SU-DHL-6 (cell line): Measurements from ENCODE around the gene TMPRSS13.

ENCODE experiments used
- H2AFZ ChIP-seq: fragments of 200-600 bp; sonication (generic); 2 replicates; pipeline ENCODE4 v1.6.1; 2014; ENCODE audit warnings: low read depth, mild to moderate bottlenecking, moderate library complexity, mixed read lengths, antibody characterized with exemption, low read length; ENCODE audit not compliant: severe bottlenecking
- H3F3A ChIP-seq: fragments of 200-600 bp; shearing (Covaris generic); 2 replicates; pipeline ENCODE4 v1.6.0; 2016; ENCODE audit warnings: antibody characterized with exemption, mild to moderate bottlenecking; ENCODE audit not compliant: insufficient read depth
- H3K27ac ChIP-seq: fragments of 200-600 bp; sonication (generic); 2 replicates; pipeline ENCODE4 v1.5.1; 2016; ENCODE audit warnings: low read depth, mild to moderate bottlenecking, low read length, moderate library complexity, mixed read lengths
- H3K27me3 ChIP-seq: fragments of 200-600 bp; sonication (generic), shearing (Covaris generic); 2 replicates; pipeline ENCODE4 v1.6.0; 2014; ENCODE audit warnings: mild to moderate bottlenecking, low read length
- H3K36me3 ChIP-seq: fragments of 200-600 bp; sonication (generic); 2 replicates; pipeline ENCODE4 v1.6.1; 2014; ENCODE audit warnings: mild to moderate bottlenecking, low read length, mixed read lengths
- H3K4me2 ChIP-seq: fragments of 300-600, 200-600 bp; shearing (Covaris generic), sonication (generic); 2 replicates; pipeline ENCODE4 v1.6.0; 2014; ENCODE audit warnings: low read length, low read depth, mild to moderate bottlenecking; ENCODE audit not compliant: poor library complexity, severe bottlenecking
- H3K4me3 ChIP-seq: fragments of 200-600 bp; sonication (generic); 2 replicates; pipeline ENCODE4 v1.5.1; 2014; ENCODE audit warnings: antibody characterized with exemption, low read length, mild to moderate bottlenecking, mixed read lengths; ENCODE audit not compliant: insufficient read depth, poor library complexity, severe bottlenecking
- H3K79me2 ChIP-seq: fragments of 200-600 bp; sonication (generic); 2 replicates; pipeline ENCODE4 v1.6.1; 2014; ENCODE audit warnings: mild to moderate bottlenecking, low read length, moderate library complexity; ENCODE audit not compliant: insufficient read depth
- H3K9ac ChIP-seq: fragments of 200-600 bp; sonication (generic); 2 replicates; pipeline ENCODE4 v1.7.0; 2014; ENCODE audit warnings: mild to moderate bottlenecking, low read length
- H3K9me2 ChIP-seq: fragments of 200-600 bp; sonication (generic); replicated peaks from 2 replicates; pipeline ENCODE4 v1.6.1; 2014; ENCODE audit warnings: low read length; ENCODE audit not compliant: insufficient read depth
- H3K9me3 ChIP-seq: fragments of 200-600 bp; sonication (generic); 2 replicates; pipeline ENCODE4 v1.6.1; 2014; ENCODE audit warnings: low read length, mixed read lengths; ENCODE audit not compliant: insufficient read depth
- H4K20me1 ChIP-seq: fragments of 200-600 bp; sonication (generic); 2 replicates; pipeline ENCODE4 v1.6.1; 2014; ENCODE audit warnings: low read depth, mild to moderate bottlenecking, antibody characterized with exemption, low read length, moderate library complexity, mixed read lengths
- CTCF ChIP-seq: fragments of 200-600 bp; sonication (generic); IDR thresholded peaks from one replicate; pipeline ENCODE4 v1.5.1; 2017; ENCODE audit warnings: antibody characterized with exemption, mild to moderate bottlenecking, low read length, moderate library complexity; ENCODE audit not compliant: insufficient read depth, poor library complexity, severe bottlenecking
- EZH2phosphoT487 ChIP-seq: fragments of 200-600 bp; sonication (generic), shearing (Covaris generic); conservative IDR thresholded peaks from 2 replicates; pipeline ENCODE4 v1.6.1; 2018; ENCODE audit warnings: mild to moderate bottlenecking, antibody characterized with exemption, low read length, moderate library complexity, mixed read lengths

TMPRSS13 gene

GRCh38 chr11:117977029-117977428, 47.8 kb upstream of the TMPRSS13 start:
- Histone ChIP-seq H3K4me2 (no peak overlapping the region), H3K9ac (no peak overlapping the region), H3K9me3 (no peaks in the 10 kb centered on the region), H2AFZ (no peak overlapping the region), H3K36me3 (no peaks in the 10 kb centered on the region), H3K27ac (no peak overlapping the region), H3F3A (peaks cover 3% of the 10 kb centered on the region; the same call in 1 of the 2 replicates), H4K20me1 (no peaks in the 10 kb centered on the region), H3K9me2 (no peaks in the 10 kb centered on the region), H3K79me2 (no peaks in the 10 kb centered on the region), H3K27me3 (no peaks in the 10 kb centered on the region), H3K4me3 (no peak overlapping the region)
- TF ChIP-seq CTCF = no peak
- no peak for TF ChIP-seq EZH2phosphoT487

- Histone ChIP-seq H3K9me3 (no peaks in the 10 kb centered on the region), H3K36me3 (no peaks in the 10 kb centered on the region), H3K4me3 (no peak overlapping the region), H3F3A (peaks cover 3% of the 10 kb centered on the region; the same call in 1 of the 2 replicates), H3K9me2 (no peaks in the 10 kb centered on the region), H4K20me1 (no peaks in the 10 kb centered on the region), H3K27ac (no peak overlapping the region), H3K27me3 (no peaks in the 10 kb centered on the region), H3K9ac (no peak overlapping the region), H2AFZ (no peak overlapping the region), H3K4me2 (no peak overlapping the region), H3K79me2 (no peaks in the 10 kb centered on the region)
- TF ChIP-seq CTCF (no peak), EZH2phosphoT487 (no peak)
Measured at GRCh38 chr11:117976445-117976844, 47.2 kb upstream of the TMPRSS13 start.

- no peaks in the 10 kb centered on the region for H4K20me1 ChIP-seq
- H3K9me2 ChIP-seq = no peaks in the 10 kb centered on the region
- H3K4me2 ChIP-seq = no peak overlapping the region
- TF ChIP-seq EZH2phosphoT487 (no peak), CTCF (no peak)
- H3F3A ChIP-seq = no peaks in the 10 kb centered on the region
- no peaks in the 10 kb centered on the region for H3K79me2 ChIP-seq
- no peaks in the 10 kb centered on the region for H3K27me3 ChIP-seq
- H3K9me3 ChIP-seq = no peaks in the 10 kb centered on the region
- H3K27ac ChIP-seq = no peak overlapping the region
- H3K9ac ChIP-seq = no peak overlapping the region
- H3K36me3 ChIP-seq = no peaks in the 10 kb centered on the region
- no peak overlapping the region for H3K4me3 ChIP-seq
- H2AFZ ChIP-seq = no peak overlapping the region
Measured at GRCh38 chr11:117973503-117973860, 44.3 kb upstream of the TMPRSS13 start.
